ENCODE data around the gene ID1. TPM values are rescaled to one million over a fixed set of nuclear protein-coding genes. Genes with fewer than 3 reads are reported as not detected.
"Not testable (repeated sequence)": the region's sequence is repeated elsewhere in the genome, so short reads cannot be mapped to it uniquely, and the experiment has no call there.

ID1 gene
- total RNA-seq, 2 experiments from 2014 or later: 0.48 to 0.58 TPM

GRCh38 chr20:31594558-31595379 lies 10.3 kb upstream of the ID1 start:
- no peak overlapping the region for H3K27ac Mint-ChIP-seq
- POLR2A ChIA-PET: no interaction called here
- CTCF ChIA-PET: no interaction called here

GRCh38 chr20:31595380-31595653 lies 9.8 kb upstream of the ID1 start:
- Mint-ChIP-seq H3K9me3 (no peaks in the 10 kb centered on the region), H3K27ac (no peak overlapping the region), H3K27me3 (no peaks in the 10 kb centered on the region), H3K4me1 (peaks cover 4% of the 10 kb centered on the region), H3K4me3 (no peak overlapping the region), H3K36me3 (ENCODE audit: low read depth) (no peaks in the 10 kb centered on the region)
- POLR2A ChIA-PET: no interaction called here
- no peak for DNase-seq
- CTCF ChIA-PET: no interaction called here

More at GRCh38 chr20:31594558-31595379, 10.3 kb upstream of the ID1 start:
- no peaks in the 10 kb centered on the region for H3K9me3 Mint-ChIP-seq
- H3K36me3 Mint-ChIP-seq (ENCODE audit: low read depth): no peaks in the 10 kb centered on the region
- DNase-seq: no peak
- no peak overlapping the region for H3K4me3 Mint-ChIP-seq
- H3K4me1 Mint-ChIP-seq: peaks cover 4% of the 10 kb centered on the region
- no peaks in the 10 kb centered on the region for H3K27me3 Mint-ChIP-seq

GRCh38 chr20:31595654-31596411 lies 9.3 kb upstream of the ID1 start:
- no peak for DNase-seq
- H3K9me3 Mint-ChIP-seq: no peaks in the 10 kb centered on the region
- H3K27ac Mint-ChIP-seq: no peak overlapping the region
- CTCF ChIA-PET: no interaction called here
- H3K4me1 Mint-ChIP-seq: peaks cover 4% of the 10 kb centered on the region
- no peaks in the 10 kb centered on the region for H3K27me3 Mint-ChIP-seq
- no peak overlapping the region for H3K4me3 Mint-ChIP-seq
- POLR2A ChIA-PET: interaction anchor here (0.6 kb wide), 1 partner anchor 146 kb away, joined by 3 read pairs; no protein-coding TSS in a partner anchor
- H3K36me3 Mint-ChIP-seq (ENCODE audit: low read depth): no peaks in the 10 kb centered on the region

DNA sequence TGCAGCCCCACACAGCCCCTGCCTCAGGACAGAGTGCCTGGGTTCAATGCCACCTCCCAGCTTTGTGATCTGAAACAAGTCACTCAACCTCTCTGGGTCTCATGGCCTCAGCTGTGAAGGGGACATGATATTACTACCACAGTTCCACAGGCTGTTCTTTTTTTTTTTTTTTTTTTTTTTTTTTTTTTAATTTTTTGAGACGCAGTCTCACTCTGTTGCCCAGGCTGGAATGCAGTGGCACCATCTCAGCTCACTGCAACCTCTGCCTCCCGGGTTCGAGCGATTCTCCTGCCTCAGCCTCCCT lies 8.7 kb upstream of the ID1 start:
- H3K36me3 Mint-ChIP-seq (ENCODE audit: low read depth); CTCF ChIA-PET; H3K9me3 Mint-ChIP-seq; H3K27me3 Mint-ChIP-seq; H3K4me3 Mint-ChIP-seq; H3K27ac Mint-ChIP-seq; H3K4me1 Mint-ChIP-seq; DNase-seq: not testable (repeated sequence)
- POLR2A ChIA-PET: interaction anchor here (0.6 kb wide), 1 partner anchor 145 kb away, joined by 3 read pairs; no protein-coding TSS in a partner anchor

DNA sequence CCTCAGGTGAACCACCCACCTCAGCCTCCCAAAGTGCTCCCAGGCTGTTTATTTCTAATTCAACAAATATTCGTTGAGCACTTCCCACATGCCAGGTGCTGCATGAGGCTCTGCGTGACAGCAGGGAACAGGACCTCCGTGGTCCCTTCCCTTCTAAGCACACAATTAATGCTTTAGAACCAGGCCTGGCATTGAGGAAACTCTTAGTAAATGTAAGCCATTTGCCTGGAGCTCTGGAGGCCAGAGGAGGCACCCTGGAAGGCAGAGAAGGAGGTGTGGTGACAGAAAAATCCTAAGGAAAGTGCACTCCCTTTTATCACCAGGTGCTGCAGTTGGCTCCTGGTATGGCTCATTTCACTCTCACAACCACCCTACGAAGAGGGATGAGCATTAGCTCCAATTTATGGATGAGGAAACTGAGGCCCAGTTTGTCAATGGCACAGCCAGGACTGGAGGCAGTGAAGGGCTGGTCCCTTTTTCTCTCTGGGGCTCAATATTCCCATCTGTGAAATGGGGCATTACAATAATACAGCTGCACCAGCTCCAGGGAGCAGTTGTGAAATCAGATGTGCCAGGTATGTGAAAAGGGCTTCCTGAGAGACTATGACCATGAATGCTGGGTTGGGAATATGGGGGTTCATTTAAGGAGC lies 8.1 kb upstream of the ID1 start:
- ChIA-PET POLR2A (no interaction called here), CTCF (interaction anchor here (0.6 to 1.5 kb wide), 3 partner anchors 14 to 16 kb away, joined by 3 to 4 read pairs (median 3); no protein-coding TSS in a partner anchor)
- Mint-ChIP-seq H3K27ac (no peak overlapping the region), H3K27me3 (no peaks in the 10 kb centered on the region), H3K9me3 (no peaks in the 10 kb centered on the region), H3K36me3 (ENCODE audit: low read depth) (no peaks in the 10 kb centered on the region), H3K4me3 (no peak overlapping the region), H3K4me1 (peaks cover 4% of the 10 kb centered on the region)
- no peak for DNase-seq

GRCh38 chr20:31597481-31597855 lies 7.6 kb upstream of the ID1 start:
- Mint-ChIP-seq H3K4me1 (peaks cover 6% of the 10 kb centered on the region), H3K9me3 (no peaks in the 10 kb centered on the region), H3K27me3 (peaks cover under 1% of the 10 kb centered on the region), H3K4me3 (no peak overlapping the region), H3K27ac (no peak overlapping the region), H3K36me3 (ENCODE audit: low read depth) (no peaks in the 10 kb centered on the region)
- ChIA-PET POLR2A (no interaction called here), CTCF (interaction anchor here (0.6 to 1.5 kb wide), 3 partner anchors 14 to 16 kb away, joined by 3 to 4 read pairs (median 3); no protein-coding TSS in a partner anchor)
- DNase-seq: no peak

- POLR2A ChIA-PET: interaction anchor here (1.0 to 3.9 kb wide), 12 partner anchors 10 to 118 kb away, joined by 3 to 65 read pairs (median 5); a partner anchor contains a TSS
- Mint-ChIP-seq H3K27ac (no peak overlapping the region), H3K9me3 (no peaks in the 10 kb centered on the region), H3K4me1 (peaks cover 33% of the 10 kb centered on the region), H3K4me3 (peak overlapping the region; percentile 4), H3K27me3 (peaks cover 35% of the 10 kb centered on the region), H3K36me3 (ENCODE audit: low read depth) (no peaks in the 10 kb centered on the region)
- CTCF ChIA-PET: interaction anchor here (0.5 to 14.6 kb wide), 9 partner anchors 10 to 142 kb away, joined by 3 to 523 read pairs (median 7); partner anchors contain the start of gene BCL2L1
- no peak for DNase-seq
Observed at GRCh38 chr20:31602431-31602778, 2.7 kb upstream of the ID1 start.

DNA sequence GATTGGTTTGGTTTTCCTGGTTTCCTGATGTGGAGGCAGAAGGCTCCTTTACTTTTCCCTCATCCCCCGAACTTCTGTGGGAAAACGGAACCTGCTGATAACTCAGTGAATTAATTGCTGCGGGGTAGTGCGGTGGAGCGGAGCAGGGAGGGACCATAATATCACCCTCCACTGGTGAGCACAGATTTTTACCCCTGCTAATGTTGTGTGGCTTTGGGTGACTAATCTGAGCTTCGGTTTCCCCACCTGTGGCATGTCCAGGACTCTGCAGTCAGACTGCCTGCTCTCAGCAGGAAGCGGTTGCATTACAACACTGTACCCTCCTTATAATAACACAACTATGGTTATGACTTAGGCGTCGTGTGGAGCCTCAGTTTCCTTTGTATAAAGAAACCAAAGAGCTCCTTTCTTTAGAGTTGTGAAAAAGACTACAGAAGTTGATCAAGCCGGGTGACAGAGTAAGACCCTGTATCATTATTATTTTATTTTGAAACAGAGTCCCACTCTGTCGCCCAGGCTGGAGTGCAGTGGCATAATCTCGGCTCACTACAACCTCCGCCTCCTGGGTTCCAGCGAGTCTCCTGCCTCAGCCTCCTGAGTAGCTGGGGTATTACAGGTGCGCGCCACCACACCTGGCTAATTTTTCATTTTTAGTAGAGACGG lies 2.2 kb upstream of the ID1 start:
- peaks cover 33% of the 10 kb centered on the region for H3K4me1 Mint-ChIP-seq
- H3K27me3 Mint-ChIP-seq: peaks cover 40% of the 10 kb centered on the region

GRCh38 chr20:31603822-31604566 lies 1.1 kb upstream of the ID1 start:
- Mint-ChIP-seq H3K4me1 (peaks cover 33% of the 10 kb centered on the region), H3K4me3 (peak overlapping the region; percentile 88), H3K27me3 (peaks cover 48% of the 10 kb centered on the region), H3K9me3 (no peaks in the 10 kb centered on the region), H3K36me3 (ENCODE audit: low read depth) (no peaks in the 10 kb centered on the region), H3K27ac (peak overlapping the region; percentile 29)
- CTCF ChIA-PET: interaction anchor here (1.1 to 14.6 kb wide), 10 partner anchors 9 to 62 kb away, joined by 3 to 523 read pairs (median 7); a partner anchor contains a TSS
- peak; percentile 81 for DNase-seq
- POLR2A ChIA-PET: interaction anchor here (0.8 to 3.9 kb wide), 10 partner anchors 8 to 120 kb away, joined by 3 to 65 read pairs (median 8); no protein-coding TSS in a partner anchor

More for the DNA sequence above, 2.2 kb upstream of the ID1 start:
- no peaks in the 10 kb centered on the region for H3K9me3 Mint-ChIP-seq
- peak overlapping the region; percentile 4 for H3K27ac Mint-ChIP-seq
- ChIA-PET POLR2A (interaction anchor here (0.8 to 3.9 kb wide), 14 partner anchors 9 to 121 kb away, joined by 3 to 65 read pairs (median 4); a partner anchor contains a TSS), CTCF (interaction anchor here (0.5 to 14.6 kb wide), 10 partner anchors 10 to 142 kb away, joined by 3 to 523 read pairs (median 6); partner anchors contain the start of gene BCL2L1)
- peak overlapping the region; percentile 4 for H3K4me3 Mint-ChIP-seq
- DNase-seq: peak; percentile 77
- no peaks in the 10 kb centered on the region for H3K36me3 Mint-ChIP-seq (ENCODE audit: low read depth)

DNA sequence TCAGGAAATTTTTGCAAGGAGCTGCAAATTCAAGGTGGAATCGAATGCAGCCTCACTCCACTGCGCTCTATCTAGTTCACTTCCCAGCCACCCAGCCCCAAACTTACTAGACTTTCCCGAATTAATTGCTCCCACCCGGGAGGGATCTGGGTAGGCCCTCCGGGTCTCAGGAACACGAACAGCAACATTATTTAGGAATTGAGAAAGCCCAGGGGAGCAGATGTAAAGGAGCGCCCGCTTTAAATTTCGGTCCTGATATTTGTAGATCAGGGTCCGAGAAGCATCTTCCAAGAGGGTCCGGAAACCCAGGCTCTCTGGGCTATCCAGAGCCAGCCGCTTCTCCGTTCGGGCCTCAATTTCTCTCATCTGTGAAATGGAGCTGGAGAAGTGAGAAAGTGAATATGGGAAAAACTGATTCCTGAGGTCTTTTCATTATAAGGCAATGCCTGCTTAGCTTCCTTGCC lies 490 bp upstream of the ID1 start:
- Mint-ChIP-seq H3K27ac (peak overlapping the region; percentile 29), H3K27me3 (peaks cover 52% of the 10 kb centered on the region), H3K9me3 (no peaks in the 10 kb centered on the region), H3K4me3 (peak overlapping the region; percentile 88), H3K36me3 (ENCODE audit: low read depth) (no peaks in the 10 kb centered on the region), H3K4me1 (peaks cover 33% of the 10 kb centered on the region)
- POLR2A ChIA-PET: interaction anchor here (0.8 to 3.9 kb wide), 7 partner anchors 8 to 88 kb away, joined by 3 to 65 read pairs (median 9); no protein-coding TSS in a partner anchor
- CTCF ChIA-PET: interaction anchor here (1.2 to 14.6 kb wide), 8 partner anchors 8 to 62 kb away, joined by 3 to 523 read pairs (median 7); a partner anchor contains a TSS
- no peak for DNase-seq

GRCh38 chr20:31605902-31606803 lies 1.1 kb downstream of the ID1 start:
- peak; percentile 18 for DNase-seq
- CTCF ChIA-PET: interaction anchor here (0.9 to 14.6 kb wide), 5 partner anchors 28 to 118 kb away, joined by 4 to 523 read pairs (median 8); a partner anchor contains a TSS
- Mint-ChIP-seq H3K27ac (no peak overlapping the region), H3K36me3 (ENCODE audit: low read depth) (no peaks in the 10 kb centered on the region), H3K4me3 (peak overlapping the region; percentile 88), H3K4me1 (peaks cover 36% of the 10 kb centered on the region), H3K27me3 (peaks cover 54% of the 10 kb centered on the region), H3K9me3 (no peaks in the 10 kb centered on the region)
- POLR2A ChIA-PET: interaction anchor here (0.9 to 3.9 kb wide), 7 partner anchors 19 to 59 kb away, joined by 3 to 65 read pairs (median 9); no protein-coding TSS in a partner anchor

Measured in activated CD4-positive, alpha-beta memory T cell treated with anti-CD3 and anti-CD28 coated beads, Interleukin-2, amount 10 ng/mL, durations not matched to agents 7 days and 5 days (primary cell).